Heart right ventricle (tissue), 16 donors: Measurements from ENCODE around the gene ZNF853. TPM values are rescaled to one million over a fixed set of nuclear protein-coding genes. Genes with fewer than 3 reads are reported as not detected.
"Not testable (repeated sequence)": the region's sequence is repeated elsewhere in the genome, so short reads cannot be mapped to it uniquely, and the experiment has no call there.

ENCODE experiments used
- ATAC-seq, 8 donors: fragments of 200-7000 bp; cut with Tn5 transposase; one replicate each; pipeline ENCODE4 v1.9.1; 2020; ENCODE audit warnings: mild to moderate bottlenecking in 8 of 8, moderate library complexity in 8 of 8, moderate number of reproducible peaks in 1 of 8
- DNase-seq, 2 donors: peaks; one replicate each; pipeline ENCODE4 v3.0.0-alpha.2; 2020
- H3K27ac ChIP-seq, 10 donors: fragments of 200-600 bp; sonication (generic) in 2 of 10; one replicate each; pipeline versions ENCODE4 v1.5.0 to v1.8.0; 2020 to 2022; ENCODE audit warnings: mild to moderate bottlenecking in 3 of 10
- H3K27me3 ChIP-seq, 7 donors: fragments of 200-600 bp; one replicate each; pipeline ENCODE4 v1.8.0; 2021 to 2022; ENCODE audit warnings: mild to moderate bottlenecking in 2 of 7
- H3K36me3 ChIP-seq, 9 donors: fragments of 200-600 bp; sonication (generic) in 1 of 9; one replicate each; pipeline versions ENCODE4 v1.5.0 to v1.8.0; 2020 to 2022; ENCODE audit warnings: mild to moderate bottlenecking in 2 of 9
- H3K4me1 ChIP-seq, 9 donors: fragments of 200-600 bp; sonication (generic) in 1 of 9; one replicate each; pipeline versions ENCODE4 v1.5.0 to v1.8.0; 2020 to 2022; ENCODE audit warnings: mild to moderate bottlenecking in 4 of 9
- H3K4me3 ChIP-seq, 10 donors: fragments of 200-600 bp; sonication (generic) in 2 of 10; one replicate each; pipeline versions ENCODE4 v1.5.0 to v1.8.0; 2020 to 2022; ENCODE audit warnings: mild to moderate bottlenecking in 7 of 10, moderate library complexity in 2 of 10
- H3K9me3 ChIP-seq, 11 donors: fragments of 200-600 bp in 10 of 11; sonication (generic) in 2 of 11; one replicate each; pipeline versions ENCODE4 v1.5.0 to v1.8.0; 2013 to 2022; ENCODE audit warnings: mild to moderate bottlenecking in 2 of 11, control low read depth in 1 of 11, moderate library complexity in 1 of 11
- WGBS, 2 donors: extraction: QIAGEN DNeasy Blood & Tissue Kit; methylation state at CpG; one replicate each; pipeline ENCODE4 v1.1.7; 2013; ENCODE audit warnings: inconsistent platforms in 1 of 2; 5-methylcytosine and 5-hydroxymethylcytosine counted together
- intact Hi-C, 10 donors: fragments of 100-400 bp; cut with DNase I; formaldehyde crosslinking; loops; one replicate each; pipeline versions ENCODE4 v1.11.1 to v1.14.2; 2022
- polyA plus RNA-seq, 2 donors: library from polyadenylated mRNA; stranded (reverse); fragments of 200-250 nt; gene quantifications; one replicate each; pipeline ENCODE4 v1.2.3, GENCODE V29; 2013
- total RNA-seq, 10 donors: library from RNA; stranded (reverse); fragmentation: NEBNext Ultra II Directional in 3 of 10; extraction: Animal tissue kit (Norgen Biotek cat#: 25700) in 3 of 10; gene quantifications; one replicate each; pipeline versions ENCODE4 v1.2.1 to v1.2.4, GENCODE V29; 2021 to 2023
- TF ChIP-seq, protein P1 (sequence below), 9 donors: fragments of 200-600 bp; sonication (generic) in 2 of 9; IDR thresholded peaks; one replicate each; pipeline versions ENCODE4 v1.5.0 to v1.8.0; 2021 to 2022; ENCODE audit warnings: antibody characterized with exemption in 9 of 9, mild to moderate bottlenecking in 5 of 9, moderate library complexity in 1 of 9
- donor health status: Arrhythmogenic right ventricular cardiomyopathy.
- donor health status: ischemic (EF 13 %, LVEDD 7.1; RV severe dilation, severe dysfunction).
- donor health status: healthy with polysubstance abuse.
- donor health status: DM: no; HTN: yes; CAD: no.
- donor health status: DM: no; HTN: no; CAD: no.
- donor health status: ischemic (EF 25% LVEDD 6.9; RV normal size, moderate dysfunction).
- donor health status: ischemic (EF 25% LVEDD 5.7; RV mildly dilated, moderate dysfunction).
- donor health status: healthy.
- donor health status: DM: yes; HTN: yes; CAD: no.
- donor health status: Ischemic cardiomyopathy.
- donor health status: ischemic (EF 35%, LVEDD 5.7; RV mildly dilated, moderate dysfunction).
- donor health status: nonischemic (EF 11% LVEDD 7.7; RV severe dilation, severe dysfunction).
- donor health status: DM: yes; HTN: yes; CAD: no.
- donor health status: PGD.
- donor health status: ischemic (EF 29% LVEDD 5.4; RV normal size, mild dysfunction).
- donor health status: nonischemic (EF 23%, LVEDD 6.1; RV moderate dilation, normal function).

The ZNF853 gene
- total and polyA plus RNA-seq, 12 donors: 1.2 to 16.3 (median 13.2) TPM

- Histone ChIP-seq H3K9me3 (no peaks in the 10 kb centered on the region), H3K36me3 (peaks cover 0 to 39% (median 16%) of the 10 kb centered on the region in 9 donors), H3K27me3 (no peaks in the 10 kb centered on the region), H3K27ac (peak overlapping the region in 9 of 10 donors; percentile 92 to 97 (median 97)), H3K4me3 (peak overlapping the region in 8 of 10 donors; percentile 60 to 91 (median 77)), H3K4me1 (peaks cover 0 to 15% (median 7%) of the 10 kb centered on the region in 9 donors)
- no peak for DNase-seq
- intact Hi-C loops: loop anchor here in 1 of 10 donors (10.0 kb wide), 1 partner anchor 64 kb away; no protein-coding TSS in a partner anchor
- 84 to 87% methylated on average over 18 of the region's 18 CpGs for WGBS, 2 donors
- TF ChIP-seq, protein P1, sequence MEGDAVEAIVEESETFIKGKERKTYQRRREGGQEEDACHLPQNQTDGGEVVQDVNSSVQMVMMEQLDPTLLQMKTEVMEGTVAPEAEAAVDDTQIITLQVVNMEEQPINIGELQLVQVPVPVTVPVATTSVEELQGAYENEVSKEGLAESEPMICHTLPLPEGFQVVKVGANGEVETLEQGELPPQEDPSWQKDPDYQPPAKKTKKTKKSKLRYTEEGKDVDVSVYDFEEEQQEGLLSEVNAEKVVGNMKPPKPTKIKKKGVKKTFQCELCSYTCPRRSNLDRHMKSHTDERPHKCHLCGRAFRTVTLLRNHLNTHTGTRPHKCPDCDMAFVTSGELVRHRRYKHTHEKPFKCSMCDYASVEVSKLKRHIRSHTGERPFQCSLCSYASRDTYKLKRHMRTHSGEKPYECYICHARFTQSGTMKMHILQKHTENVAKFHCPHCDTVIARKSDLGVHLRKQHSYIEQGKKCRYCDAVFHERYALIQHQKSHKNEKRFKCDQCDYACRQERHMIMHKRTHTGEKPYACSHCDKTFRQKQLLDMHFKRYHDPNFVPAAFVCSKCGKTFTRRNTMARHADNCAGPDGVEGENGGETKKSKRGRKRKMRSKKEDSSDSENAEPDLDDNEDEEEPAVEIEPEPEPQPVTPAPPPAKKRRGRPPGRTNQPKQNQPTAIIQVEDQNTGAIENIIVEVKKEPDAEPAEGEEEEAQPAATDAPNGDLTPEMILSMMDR (IDR thresholded peaks at IDR 0.05): no peak
- no peak for ATAC-seq
Measured at GRCh38 chr7:6578114-6579084, 37.0 kb upstream of the ZNF853 start.

DNA sequence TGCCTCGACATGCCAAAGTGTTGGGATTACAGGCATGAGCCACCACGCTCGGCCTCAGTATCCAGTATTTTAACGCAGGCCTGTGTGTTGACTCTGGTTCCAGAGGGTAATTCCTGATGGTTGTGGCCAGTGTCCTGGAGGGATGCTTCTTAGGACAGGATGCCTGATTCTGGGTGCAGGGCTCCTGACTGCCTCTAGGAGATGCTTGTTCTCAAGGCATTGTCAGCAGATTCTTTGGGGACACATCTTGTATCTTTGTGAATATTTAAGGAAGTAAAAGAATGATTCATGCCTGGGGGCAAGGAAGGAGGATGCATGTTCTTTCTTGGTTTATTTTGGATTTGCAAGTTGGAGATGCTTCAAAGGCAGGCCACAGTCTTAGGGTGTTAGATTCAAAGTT lies 36.0 kb upstream of the ZNF853 start:
- TF ChIP-seq, protein P1 (IDR thresholded peaks at IDR 0.05): peak in 1 of 9 donors; percentile 29
- Histone ChIP-seq H3K4me1 (peaks cover 0 to 15% (median 7%) of the 10 kb centered on the region in 9 donors), H3K9me3 (no peaks in the 10 kb centered on the region), H3K36me3 (peaks cover 0 to 50% (median 21%) of the 10 kb centered on the region in 9 donors), H3K27ac (no peak overlapping the region), H3K4me3 (no peak overlapping the region), H3K27me3 (no peaks in the 10 kb centered on the region)
- no peak for DNase-seq
- WGBS, 2 donors: 92 to 93% methylated on average over 4 of the region's 4 CpGs
- no peak for ATAC-seq
- intact Hi-C loops: loop anchor here in 1 of 10 donors (10.0 kb wide), 1 partner anchor 65 kb away; no protein-coding TSS in a partner anchor

DNA sequence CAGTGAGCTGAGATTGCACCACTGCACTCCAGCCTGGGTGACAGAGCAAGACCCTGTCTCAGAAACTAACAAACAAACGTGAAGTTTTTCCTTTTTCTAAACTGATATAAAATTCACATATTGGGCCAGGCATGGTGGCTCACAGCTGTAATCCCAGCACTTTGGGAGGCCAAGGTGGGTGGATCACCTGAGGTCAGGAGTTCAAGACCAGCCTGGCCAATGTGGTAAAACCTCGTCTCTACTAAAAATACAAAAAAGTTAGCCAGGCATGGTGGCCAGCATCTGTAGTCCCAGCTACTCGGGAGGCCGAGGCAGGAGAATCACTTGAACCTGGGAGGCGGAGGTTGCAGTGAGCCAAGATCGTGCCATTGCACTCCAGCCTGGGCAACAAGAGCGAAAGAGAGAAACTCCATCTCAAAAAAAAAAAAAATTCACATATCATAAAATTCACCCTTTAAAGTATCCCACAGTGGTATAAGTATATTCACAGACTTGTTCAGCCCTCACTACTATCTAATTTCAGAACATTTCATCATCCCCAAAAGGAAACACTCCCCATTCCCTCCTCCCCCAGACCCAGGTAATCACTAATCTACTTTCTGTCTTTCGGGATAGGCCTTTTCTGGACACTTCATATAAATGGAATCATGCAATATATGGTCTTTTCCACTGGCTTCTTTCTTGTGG lies 29.5 kb upstream of the ZNF853 start:
- intact Hi-C loops: loop anchor here in 1 of 10 donors (5.0 kb wide), 1 partner anchor 346 kb away; no protein-coding TSS in a partner anchor

GRCh38 chr7:6588566-6588965 lies 26.8 kb upstream of the ZNF853 start:
- Histone ChIP-seq H3K27me3 (no peaks in the 10 kb centered on the region), H3K4me1 (peaks cover 7 to 21% (median 16%) of the 10 kb centered on the region in 9 donors), H3K4me3 (no peak overlapping the region), H3K9me3 (no peaks in the 10 kb centered on the region), H3K36me3 (peaks cover 0 to 76% (median 31%) of the 10 kb centered on the region in 9 donors), H3K27ac (no peak overlapping the region)
- DNase-seq: no peak
- intact Hi-C loops: loop anchor here in 2 of 10 donors (2.0 to 5.0 kb wide), 2 partner anchors 72 to 344 kb away; no protein-coding TSS in a partner anchor
- WGBS, 2 donors: 72 to 73% methylated on average over 9 of the region's 9 CpGs
- TF ChIP-seq, protein P1 (IDR thresholded peaks at IDR 0.05): no peak
- no peak for ATAC-seq

More for the DNA sequence above, 29.5 kb upstream of the ZNF853 start:
- 93 to 95% methylated on average over 8 of the region's 8 CpGs for WGBS, 2 donors
- peaks cover 4 to 15% (median 8%) of the 10 kb centered on the region in 9 donors for H3K4me1 ChIP-seq
- ATAC-seq, H3K27ac ChIP-seq, H3K4me3 ChIP-seq, H3K9me3 ChIP-seq, H3K27me3 ChIP-seq, DNase-seq: not testable (repeated sequence)
- H3K36me3 ChIP-seq: peaks cover 0 to 82% (median 41%) of the 10 kb centered on the region in 9 donors
